Cortex of kidney (tissue), 1 donor: ENCODE measurements around the gene DPM3.
"Not testable (repeated sequence)": the region's sequence is repeated elsewhere in the genome, so short reads cannot be mapped to it uniquely, and the experiment has no call there.

Source experiments
- DNase-seq: peaks from one replicate; lab custom pipeline; 2025; lab: John Stamatoyannopoulos, UW

Gene DPM3

DNA sequence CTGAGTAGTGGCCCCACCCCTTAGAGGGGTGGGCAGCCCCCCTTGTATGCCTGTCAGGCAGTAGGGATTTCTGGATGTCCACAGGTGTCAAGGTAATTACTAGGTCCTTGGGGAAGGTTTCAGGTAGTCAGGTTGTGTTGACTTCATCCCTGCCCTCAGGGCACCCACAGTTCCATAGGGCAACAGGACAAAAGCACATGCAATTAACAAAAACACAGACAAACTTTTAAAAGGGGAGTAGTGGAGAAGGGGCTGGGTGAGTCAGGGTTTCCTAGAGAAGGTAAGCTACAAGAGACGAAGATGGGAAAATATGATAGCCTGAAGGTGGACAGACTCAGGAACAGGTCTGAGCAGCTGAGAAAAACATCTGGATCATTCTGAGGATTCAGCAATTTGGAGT, 18.7 kb upstream of the DPM3 start:
- DNase-seq, result no peak

- not testable (repeated sequence) for DNase-seq
Observed at GRCh38 chr1:155155996-155156643, 15.8 kb upstream of the DPM3 start.

DNA sequence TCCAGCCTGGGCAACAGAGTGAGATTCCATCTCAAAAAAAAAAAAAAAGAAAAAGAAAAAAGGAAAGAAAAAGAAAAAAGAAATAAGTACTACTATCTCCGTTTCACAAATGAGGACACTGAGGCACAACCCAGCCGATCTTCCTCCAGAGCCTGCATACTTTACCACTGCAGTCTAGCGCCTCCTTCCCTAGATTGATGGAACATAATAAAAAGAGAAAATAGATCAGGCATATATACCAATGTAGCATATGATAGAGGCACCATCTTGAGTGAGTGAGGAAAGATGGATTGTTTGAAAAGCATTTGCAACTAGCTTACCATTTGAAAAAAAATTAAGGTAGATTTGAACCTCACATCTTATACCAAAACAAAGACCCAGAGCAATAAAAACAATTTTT, 5.2 kb upstream of the DPM3 start:
- no peak for DNase-seq

DNA sequence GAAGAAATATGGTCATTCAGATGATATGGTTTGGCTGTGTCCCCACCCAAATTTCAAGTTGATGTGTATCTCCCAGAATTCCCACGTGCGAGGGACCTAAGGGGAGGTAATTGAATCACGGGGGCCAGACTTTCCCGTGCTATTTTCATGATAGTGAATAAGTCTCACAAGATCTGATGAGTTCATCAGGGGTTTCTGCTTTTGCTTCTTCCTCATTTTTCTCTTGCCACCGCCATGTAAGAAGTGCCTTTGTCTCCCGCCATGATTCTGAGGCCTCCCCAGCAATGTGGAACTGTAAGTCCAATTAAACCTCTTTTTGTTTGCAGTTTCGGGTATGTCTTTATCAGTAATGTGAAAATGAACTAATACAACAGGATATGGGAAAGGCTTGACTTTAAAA, 1.4 kb upstream of the DPM3 start:
- no peak for DNase-seq

DNA sequence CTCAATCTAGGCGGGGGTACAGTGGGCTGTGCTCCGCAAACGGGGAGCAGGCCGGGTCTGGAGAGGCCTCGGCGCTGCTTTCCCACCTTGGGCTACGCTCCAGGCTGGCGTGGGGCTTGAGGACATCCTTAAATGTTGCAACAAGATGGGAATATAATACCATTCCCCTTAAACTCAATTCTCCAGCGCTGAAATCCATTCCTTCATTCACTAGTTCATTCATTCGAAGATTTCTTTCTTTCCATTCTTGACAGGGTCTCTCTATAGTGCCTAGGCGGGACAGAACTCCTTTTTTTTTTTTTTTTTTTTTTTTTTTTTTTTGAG, 261 bp upstream of the DPM3 start:
- DNase-seq, result no peak

- no peak for DNase-seq
Observed at GRCh38 chr1:155137154-155137949, 3.0 kb downstream of the DPM3 start.

DNA sequence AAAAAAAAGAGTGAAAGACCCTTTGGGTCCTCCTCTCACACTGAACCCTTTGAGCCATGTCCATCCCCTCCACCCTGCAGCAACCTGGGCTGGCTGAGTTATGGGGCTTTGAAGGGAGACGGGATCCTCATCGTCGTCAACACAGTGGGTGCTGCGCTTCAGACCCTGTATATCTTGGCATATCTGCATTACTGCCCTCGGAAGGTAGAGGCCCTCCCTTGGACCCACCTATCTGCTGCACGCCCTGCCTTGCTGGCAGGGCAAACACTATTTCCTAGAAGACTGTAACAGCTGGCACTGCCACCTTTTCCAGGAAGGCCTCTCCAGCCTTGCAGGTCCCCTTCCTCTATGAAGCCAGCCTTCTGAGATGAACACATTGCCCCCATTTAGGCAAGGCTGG, 3.6 kb downstream of the DPM3 start:
- DNase-seq, result no peak

- DNase-seq, result no peak
Observed at GRCh38 chr1:155135415-155136028, 4.8 kb downstream of the DPM3 start, which contains the start of gene SLC50A1. Gene SLC50A1, plus strand, starts transcription at chr1:155135852. Its CDS starts 60 bp downstream, at chr1:155135912.

DNA sequence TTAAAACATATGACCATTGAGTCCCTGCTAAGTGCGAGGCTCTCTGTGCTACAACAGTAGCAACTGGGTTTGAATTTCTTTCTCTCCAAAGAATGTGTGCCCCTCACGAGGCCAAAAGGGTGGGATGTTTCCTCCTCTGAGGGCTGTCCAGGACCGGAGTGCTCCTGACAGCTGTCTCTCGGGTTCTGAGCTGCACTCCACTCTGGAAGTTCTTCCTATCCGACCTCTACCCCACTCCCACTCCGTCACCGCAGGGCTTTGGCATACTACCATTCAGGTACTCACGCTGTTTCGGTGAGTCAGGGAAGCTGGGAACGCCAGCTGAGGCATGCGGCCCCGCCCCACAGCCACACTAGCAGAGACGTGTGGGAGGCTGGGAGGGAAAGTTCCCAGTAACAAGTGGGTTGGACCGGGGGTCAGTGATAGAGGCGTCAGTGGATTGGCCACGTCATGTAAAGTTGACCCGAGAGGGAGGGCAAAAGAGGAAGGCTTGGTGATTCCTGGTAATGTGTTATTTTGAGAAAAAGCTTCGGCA, 5.4 kb downstream of the DPM3 start:
- DNase-seq, result no peak

DNA sequence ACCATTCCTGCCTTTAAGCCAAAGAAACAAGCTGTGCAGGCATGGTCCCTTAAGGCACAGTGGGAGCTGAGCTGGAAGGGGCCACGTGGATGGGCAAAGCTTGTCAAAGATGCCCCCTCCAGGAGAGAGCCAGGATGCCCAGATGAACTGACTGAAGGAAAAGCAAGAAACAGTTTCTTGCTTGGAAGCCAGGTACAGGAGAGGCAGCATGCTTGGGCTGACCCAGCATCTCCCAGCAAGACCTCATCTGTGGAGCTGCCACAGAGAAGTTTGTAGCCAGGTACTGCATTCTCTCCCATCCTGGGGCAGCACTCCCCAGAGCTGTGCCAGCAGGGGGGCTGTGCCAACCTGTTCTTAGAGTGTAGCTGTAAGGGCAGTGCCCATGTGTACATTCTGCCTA, 6.0 kb downstream of the DPM3 start:
- no peak for DNase-seq

GRCh38 chr1:155133799-155134281, 6.5 kb downstream of the DPM3 start:
- DNase-seq, result no peak

DNA sequence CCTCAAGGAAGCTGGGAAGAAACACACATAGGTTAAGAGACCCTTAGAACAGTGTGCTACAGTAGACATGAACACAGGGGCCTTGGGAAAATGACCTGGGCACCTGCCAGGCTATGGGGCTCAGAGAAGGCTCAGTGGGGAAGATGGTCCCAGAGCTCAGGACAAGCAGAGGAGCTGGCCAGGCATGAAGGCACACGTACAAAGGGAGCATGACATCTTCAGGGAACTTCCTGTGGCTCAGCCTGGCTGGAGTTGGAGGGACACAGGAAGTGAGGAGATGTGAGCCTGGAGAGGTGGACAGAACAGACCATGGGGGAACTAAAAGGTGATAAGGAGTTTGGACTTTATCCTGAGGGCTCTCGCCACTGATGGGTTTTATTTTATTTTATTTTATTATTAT, 8.5 kb downstream of the DPM3 start:
- DNase-seq, result no peak

GRCh38 chr1:155131285-155131684, 9.0 kb downstream of the DPM3 start:
- no peak for DNase-seq

DNA sequence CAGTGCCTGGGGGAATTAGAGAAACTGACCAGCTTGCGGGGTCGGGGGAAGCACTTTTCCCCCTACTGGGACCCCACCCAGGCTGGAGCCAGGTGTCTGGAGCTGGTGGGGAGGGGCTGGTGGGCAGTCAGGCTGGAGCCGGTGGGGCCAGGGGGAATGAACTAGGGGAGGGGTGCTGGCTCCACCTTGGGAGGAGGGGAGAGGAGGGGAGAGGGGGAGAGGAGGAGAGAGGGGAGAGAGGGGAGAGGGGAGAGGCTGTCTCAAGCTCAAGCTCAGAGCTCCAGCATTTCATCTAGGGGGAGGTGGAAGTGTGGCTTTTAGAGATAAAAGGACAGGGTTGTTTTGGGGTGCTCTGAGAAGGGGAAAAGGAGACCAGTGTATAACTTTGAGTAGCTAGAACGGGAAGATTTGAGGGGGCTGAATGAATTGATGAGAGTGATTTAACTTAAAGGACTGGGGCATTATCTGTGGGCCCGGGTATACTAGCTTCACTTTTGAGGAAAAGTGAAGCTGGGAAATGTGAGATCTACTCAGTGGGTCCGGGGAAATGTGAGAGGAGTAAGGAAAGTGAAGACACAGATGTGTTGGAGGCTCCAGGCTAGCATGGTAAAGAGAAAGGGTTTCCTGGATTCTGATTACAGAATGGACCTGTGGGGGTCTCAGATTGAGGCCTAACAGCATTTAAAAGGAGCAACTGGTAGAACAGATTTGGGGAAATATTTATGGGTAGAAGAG, 9.9 kb downstream of the DPM3 start:
- no peak for DNase-seq

DNA sequence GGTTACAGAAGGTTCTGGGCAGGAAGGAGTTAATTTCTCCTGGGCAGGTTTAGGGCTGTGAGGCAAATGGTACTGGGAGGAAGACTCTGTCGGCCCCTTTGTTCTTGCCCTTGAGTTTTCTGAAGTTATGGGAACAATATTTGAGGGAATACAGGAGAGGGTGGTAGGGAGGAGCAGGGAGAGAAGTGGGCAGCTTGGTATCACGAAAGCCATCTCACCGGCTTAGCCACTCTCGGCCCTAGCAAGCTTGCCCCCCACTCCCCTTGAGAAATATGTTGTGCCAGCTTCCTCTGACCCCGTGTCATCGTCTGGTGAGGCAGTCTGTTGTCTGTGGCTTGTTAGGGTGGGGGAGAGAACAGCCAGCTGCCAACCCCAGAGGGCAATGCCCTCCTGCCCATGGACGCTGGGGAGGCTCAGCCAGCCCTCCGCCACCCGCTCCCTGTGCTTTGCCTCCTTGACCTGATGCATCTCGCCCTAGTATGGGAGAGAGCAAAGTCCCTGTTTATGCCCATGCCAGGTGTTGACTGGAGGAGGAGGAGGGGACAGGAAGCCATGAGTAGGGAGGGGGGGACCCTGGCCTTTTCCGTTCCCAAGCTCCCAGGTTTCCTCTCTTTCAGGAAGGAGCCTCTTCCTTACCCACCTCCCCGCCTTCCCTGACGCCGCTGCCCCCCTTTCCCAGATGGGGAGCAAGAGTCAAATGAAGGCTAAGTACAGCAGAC, 11.4 kb downstream of the DPM3 start:
- DNase-seq, result no peak

- no peak for DNase-seq
Observed at GRCh38 chr1:155127967-155128754, 12.2 kb downstream of the DPM3 start.

GRCh38 chr1:155127105-155127966, 13.0 kb downstream of the DPM3 start, which contains the start of gene EFNA1:
Gene EFNA1, plus strand, starts transcription at chr1:155127876. Its CDS starts 102 bp downstream, at chr1:155127978.
- DNase-seq, result no peak

- DNase-seq, result no peak
Observed at GRCh38 chr1:155126556-155127104, 13.7 kb downstream of the DPM3 start.

- no peak for DNase-seq
Observed at GRCh38 chr1:155125946-155126555, 14.3 kb downstream of the DPM3 start.
